Uterus (tissue), 4 donors: ENCODE results near the gene SPACA4. TPM values are rescaled to one million over a fixed set of nuclear protein-coding genes. Genes with fewer than 3 reads are reported as not detected.

Source experiments
- DNase-seq, 2 donors: peaks; one replicate each; pipeline ENCODE4 v3.0.0-alpha.2; 2019 to 2020
- H3K27ac ChIP-seq, 2 donors: fragments of 200-600 bp; sonication (generic); 1 replicate in 1 of 2; 2 replicates in 1 of 2; pipeline ENCODE4 v1.5.1; 2016 to 2018
- H3K27me3 ChIP-seq, 2 donors: fragments of 200-600 bp; sonication (generic); one replicate each; pipeline ENCODE4 v1.5.1; 2018 to 2019; ENCODE audit warnings: control low read depth in 1 of 2
- H3K36me3 ChIP-seq, 2 donors: fragments of 200-600 bp; sonication (generic); one replicate each; pipeline ENCODE4 v1.5.1; 2019; ENCODE audit warnings: control low read depth in 1 of 2
- H3K4me1 ChIP-seq, 2 donors: fragments of 200-600 bp; sonication (generic); one replicate each; pipeline ENCODE4 v1.5.1; 2018 to 2019; ENCODE audit warnings: control low read depth in 1 of 2
- H3K4me3 ChIP-seq, 2 donors: fragments of 200-600 bp; sonication (generic); 1 replicate in 1 of 2; 2 replicates in 1 of 2; pipeline ENCODE4 v1.5.1; 2018 to 2019; ENCODE audit warnings: mild to moderate bottlenecking in 1 of 2
- H3K9me3 ChIP-seq, 2 donors: fragments of 200-600 bp; sonication (generic); one replicate each; pipeline ENCODE4 v1.5.1; 2019; ENCODE audit warnings: control low read depth in 1 of 2
- POLR2A ChIP-seq, 2 donors: fragments of 450-650 bp; IDR thresholded peaks; one replicate each; pipeline ENCODE4 v1.6.1; 2016; ENCODE audit warnings: antibody characterized with exemption in 2 of 2, mild to moderate bottlenecking in 1 of 2, moderate library complexity in 1 of 2
- intact Hi-C: fragments of 100-400 bp; cut with DNase I; formaldehyde crosslinking; loops from one replicate; pipeline ENCODE4 v1.15.1; 2023; ENCODE audit warnings: low total_unique reads
- total RNA-seq, 4 donors: library from RNA; depleted of rRNA in 3 of 4; stranded (reverse); fragments of >200 nt in 3 of 4; gene quantifications; one replicate each; pipeline versions ENCODE4 v1.1.0 to v1.2.4, GENCODE V29; 2014 to 2023
- TF ChIP-seq, protein P1 (sequence below), 4 experiments: fragments of 200-600 bp in 2 of 4; fragments of 450-650 bp in 2 of 4; sonication (generic) in 2 of 4; IDR thresholded peaks; one replicate each; pipeline ENCODE4 v1.5.1; 2016 to 2019; ENCODE audit warnings: antibody characterized with exemption in 4 of 4, mild to moderate bottlenecking in 2 of 4, moderate library complexity in 1 of 4
- donor health status: DM: yes; HTN: yes; CAD: no.

The SPACA4 gene
- total RNA-seq, 4 donors from 2014 or later: not detected

DNA sequence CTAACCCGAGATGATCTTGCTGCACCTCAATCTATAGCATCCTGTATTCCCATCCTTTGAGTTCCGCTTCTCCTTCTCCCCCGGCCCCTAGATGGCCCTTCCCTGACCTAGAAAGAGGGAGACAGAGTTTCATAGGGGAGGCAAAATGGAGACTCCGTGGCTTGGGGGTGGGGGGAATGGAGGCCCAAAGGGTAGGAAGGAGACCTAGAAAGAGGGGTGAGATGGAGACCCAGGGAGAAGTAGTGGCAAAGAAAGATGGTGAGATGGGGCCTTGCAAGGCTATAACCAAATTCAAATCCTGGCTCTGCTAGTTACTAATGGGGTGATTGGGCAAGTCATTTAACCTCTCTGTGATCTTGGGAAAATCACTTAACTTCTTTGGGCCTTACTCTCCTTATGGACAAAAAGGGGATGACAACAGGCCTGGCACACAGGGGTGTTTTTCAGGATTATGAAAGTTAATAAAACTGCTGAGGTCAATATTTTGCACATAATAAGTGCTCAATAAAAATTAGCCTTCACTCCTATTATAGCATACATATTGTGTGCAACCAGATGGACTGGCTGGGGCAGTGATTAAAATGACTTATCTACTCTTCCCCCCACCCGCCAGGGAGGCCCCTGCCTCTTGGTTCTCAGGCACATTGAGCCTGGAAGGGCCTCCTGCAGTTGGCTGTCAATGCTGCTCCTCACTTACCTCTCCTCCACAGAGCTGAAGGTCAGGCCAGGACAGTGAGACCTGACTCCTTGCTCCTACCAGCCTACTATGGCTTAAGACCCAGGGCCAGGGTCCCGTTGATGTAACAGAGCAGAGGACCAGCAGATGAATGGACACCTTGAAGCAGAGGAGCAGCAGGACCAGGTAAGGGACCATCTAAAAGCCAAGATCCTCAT, 13.4 kb downstream of the SPACA4 start:
- Histone ChIP-seq H3K27ac (peak overlapping the region; percentile 90 to 98), H3K27me3 (no peaks in the 10 kb centered on the region), H3K4me3 (peak overlapping the region; percentile 49 to 88), H3K9me3 (no peaks in the 10 kb centered on the region), H3K36me3 (no peaks in the 10 kb centered on the region), H3K4me1 (peaks cover 8 to 23% of the 10 kb centered on the region in 2 donors)
- TF ChIP-seq, protein P1, sequence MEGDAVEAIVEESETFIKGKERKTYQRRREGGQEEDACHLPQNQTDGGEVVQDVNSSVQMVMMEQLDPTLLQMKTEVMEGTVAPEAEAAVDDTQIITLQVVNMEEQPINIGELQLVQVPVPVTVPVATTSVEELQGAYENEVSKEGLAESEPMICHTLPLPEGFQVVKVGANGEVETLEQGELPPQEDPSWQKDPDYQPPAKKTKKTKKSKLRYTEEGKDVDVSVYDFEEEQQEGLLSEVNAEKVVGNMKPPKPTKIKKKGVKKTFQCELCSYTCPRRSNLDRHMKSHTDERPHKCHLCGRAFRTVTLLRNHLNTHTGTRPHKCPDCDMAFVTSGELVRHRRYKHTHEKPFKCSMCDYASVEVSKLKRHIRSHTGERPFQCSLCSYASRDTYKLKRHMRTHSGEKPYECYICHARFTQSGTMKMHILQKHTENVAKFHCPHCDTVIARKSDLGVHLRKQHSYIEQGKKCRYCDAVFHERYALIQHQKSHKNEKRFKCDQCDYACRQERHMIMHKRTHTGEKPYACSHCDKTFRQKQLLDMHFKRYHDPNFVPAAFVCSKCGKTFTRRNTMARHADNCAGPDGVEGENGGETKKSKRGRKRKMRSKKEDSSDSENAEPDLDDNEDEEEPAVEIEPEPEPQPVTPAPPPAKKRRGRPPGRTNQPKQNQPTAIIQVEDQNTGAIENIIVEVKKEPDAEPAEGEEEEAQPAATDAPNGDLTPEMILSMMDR (IDR thresholded peaks at IDR 0.05): peak in 1 of 4 experiments; percentile 2
- TF ChIP-seq POLR2A (IDR thresholded peaks at IDR 0.05): no peak
- intact Hi-C loops: loop anchor here (10.0 kb wide), 2 partner anchors 125 to 1135 kb away; partner anchors contain the start of gene KPTN
- no peak for DNase-seq

DNA sequence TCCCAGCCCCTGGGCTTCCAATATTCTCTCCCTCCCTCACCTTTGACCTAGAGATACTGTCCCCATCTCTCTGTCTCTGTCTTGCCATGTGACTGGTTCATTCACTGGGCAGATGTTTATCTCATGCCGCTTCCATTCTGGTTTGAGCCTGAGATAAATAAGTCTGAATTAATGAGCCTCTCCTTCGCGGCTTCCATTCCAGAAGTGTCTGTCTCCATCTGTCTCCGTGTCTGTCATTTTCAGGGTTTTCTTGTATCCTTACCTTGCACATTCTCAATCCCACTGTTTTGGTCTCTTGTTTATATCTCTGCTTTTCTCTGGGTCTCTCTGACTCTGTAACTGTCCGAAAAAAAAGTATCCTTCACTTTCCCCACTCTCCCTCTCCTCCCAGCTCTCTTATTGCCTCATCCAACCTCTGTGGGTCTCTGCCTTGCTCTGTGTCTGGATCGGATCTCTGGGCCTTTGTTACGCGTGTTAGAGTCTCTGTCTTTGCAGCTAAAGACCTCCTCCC, 17.1 kb downstream of the SPACA4 start:
- no peak for DNase-seq
- Histone ChIP-seq H3K27me3 (no peaks in the 10 kb centered on the region), H3K36me3 (no peaks in the 10 kb centered on the region), H3K27ac (peak overlapping the region; percentile 82 to 83), H3K9me3 (no peaks in the 10 kb centered on the region), H3K4me1 (peaks cover 0 to 13% of the 10 kb centered on the region in 2 donors), H3K4me3 (peak overlapping the region in 1 of 2 donors; percentile 5)
- no peak for TF ChIP-seq POLR2A (IDR thresholded peaks at IDR 0.05)
- TF ChIP-seq, protein P1 (IDR thresholded peaks at IDR 0.05): no peak
- intact Hi-C loops: no loop called here

DNA sequence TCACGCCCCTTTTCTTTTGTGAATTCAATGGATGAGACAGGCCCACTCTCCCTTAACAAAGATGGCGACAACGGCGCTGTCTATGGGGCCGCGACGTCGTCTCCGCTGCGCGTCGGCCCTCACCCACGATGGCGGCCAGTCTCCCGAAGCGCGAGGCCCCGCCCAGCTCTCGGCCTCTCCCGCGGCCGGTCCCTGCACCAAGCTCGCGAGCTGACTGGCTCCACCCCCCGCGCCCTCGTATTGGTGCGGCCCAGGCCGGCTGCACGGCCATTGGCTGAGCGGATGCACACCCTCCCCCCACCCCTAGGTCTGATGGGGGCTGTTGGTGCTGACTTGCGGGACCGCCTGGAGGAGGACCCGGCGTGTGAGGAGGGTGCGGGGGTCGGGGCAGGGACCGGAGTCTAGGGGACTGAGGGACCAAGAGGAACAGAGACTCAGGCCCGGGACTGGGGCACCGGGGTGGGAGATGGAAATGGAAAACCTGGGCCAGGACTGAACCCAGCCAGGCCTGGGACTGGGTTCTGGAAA, 17.6 kb downstream of the SPACA4 start:
- intact Hi-C loops: no loop called here
- Histone ChIP-seq H3K27me3 (no peaks in the 10 kb centered on the region), H3K9me3 (no peaks in the 10 kb centered on the region), H3K4me1 (peaks cover 0 to 13% of the 10 kb centered on the region in 2 donors), H3K36me3 (no peaks in the 10 kb centered on the region), H3K27ac (peak overlapping the region; percentile 82 to 87), H3K4me3 (peak overlapping the region; percentile 38 to 48)
- DNase-seq: peak; percentile 98
- peak; percentile 31 to 39 for TF ChIP-seq POLR2A (IDR thresholded peaks at IDR 0.05)
- TF ChIP-seq, protein P1 (IDR thresholded peaks at IDR 0.05): no peak

DNA sequence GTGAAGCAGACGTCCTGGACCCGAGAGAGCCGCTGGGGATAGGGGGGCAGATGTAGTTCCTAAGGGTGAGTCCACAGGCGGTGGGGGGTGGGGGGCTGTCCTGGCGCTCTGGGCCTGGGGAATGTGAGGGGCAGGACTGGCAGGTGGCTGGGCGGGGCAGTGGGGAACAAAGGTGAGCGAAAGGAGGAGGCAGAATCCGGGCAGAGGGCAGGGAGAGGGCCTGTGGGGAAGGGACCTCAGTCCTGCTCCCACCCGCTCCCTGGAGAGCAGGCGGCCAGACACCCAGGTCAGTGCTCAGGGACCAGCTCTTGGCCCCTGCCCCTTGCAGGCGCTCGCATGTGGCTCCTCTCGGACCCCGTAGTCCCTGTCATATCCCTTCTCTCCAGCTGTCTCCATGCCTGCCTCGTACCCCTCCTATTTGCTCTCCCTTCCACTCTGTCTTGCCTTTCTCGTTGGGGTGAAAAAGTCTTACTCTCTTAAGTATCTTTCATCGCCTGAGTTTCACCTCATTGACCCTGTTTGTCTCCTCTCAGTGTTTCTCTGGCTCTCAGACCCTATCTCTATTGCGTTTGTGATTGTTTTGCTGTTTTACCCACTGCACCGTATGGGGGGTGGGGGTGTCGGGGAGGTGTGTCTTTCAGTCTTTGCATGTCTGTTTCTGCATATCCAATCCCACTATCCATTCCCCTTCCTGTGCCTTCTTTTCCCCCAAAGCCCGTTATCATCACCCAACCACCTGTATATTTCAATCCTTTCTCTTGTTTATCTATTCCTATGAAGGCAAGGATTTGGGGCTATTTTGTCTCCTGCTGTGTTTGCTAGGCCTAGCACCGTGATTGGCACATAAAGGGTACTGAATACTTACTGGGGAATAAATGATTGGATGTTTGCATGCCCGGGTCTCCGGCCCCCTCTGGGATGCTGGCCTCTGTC, 18.5 kb downstream of the SPACA4 start:
- Histone ChIP-seq H3K9me3 (no peaks in the 10 kb centered on the region), H3K36me3 (no peaks in the 10 kb centered on the region), H3K4me1 (peaks cover 0 to 19% of the 10 kb centered on the region in 2 donors), H3K4me3 (peak overlapping the region; percentile 38 to 48), H3K27me3 (no peaks in the 10 kb centered on the region), H3K27ac (peak overlapping the region; percentile 82 to 87)
- intact Hi-C loops: no loop called here
- no peak for DNase-seq
- TF ChIP-seq, protein P1 (IDR thresholded peaks at IDR 0.05): no peak
- no peak for TF ChIP-seq POLR2A (IDR thresholded peaks at IDR 0.05)
